Naive thymus-derived CD8-positive, alpha-beta T cell (primary cell): ENCODE data around the gene DHX35. TPM values are rescaled to one million over a fixed set of nuclear protein-coding genes. Genes with fewer than 3 reads are reported as not detected.

Experiments
- ATAC-seq, 2 donors: fragments of 150-1000 bp; cut with Tn5 transposase in 1 of 2; sonication (Bioruptor Pico), chemical (Tn5 transposase) in 1 of 2; 1 replicate in 1 of 2; 2 replicates in 1 of 2; pipeline ENCODE4 v1.10.0; 2021; ENCODE audit warnings: mild to moderate bottlenecking in 2 of 2, moderate library complexity in 2 of 2
- POLR2A ChIA-PET: fragments of 350-600 bp; sonication (Branson Sonifier 250); formaldehyde crosslinking; loops from one replicate; lab custom pipeline; 2021; ENCODE audit warnings: antibody characterized with exemption; lab: Charles Lee
- DNase-seq, 10 donors: peaks; one replicate each; pipeline versions ENCODE4 v3.0.0 to v3.0.0-alpha.2; 2020 to 2022
- H3K27ac Mint-ChIP-seq, 10 donors: one replicate each; pipeline ENCODE4 v1.8.0; 2020 to 2022; ENCODE audit warnings: mild to moderate bottlenecking in 10 of 10, mixed read lengths in 10 of 10, moderate library complexity in 4 of 10, inconsistent platforms in 1 of 10
- H3K27me3 Mint-ChIP-seq, 5 donors: one replicate each; pipeline ENCODE4 v1.8.0; 2021 to 2022; ENCODE audit warnings: mixed read lengths in 5 of 5
- H3K36me3 Mint-ChIP-seq, 3 donors: one replicate each; pipeline ENCODE4 v1.8.0; 2020 to 2022; ENCODE audit warnings: mixed read lengths in 3 of 3, mild to moderate bottlenecking in 2 of 3, inconsistent platforms in 1 of 3
- H3K4me1 Mint-ChIP-seq, 4 donors: one replicate each; pipeline ENCODE4 v1.8.0; 2021 to 2022; ENCODE audit warnings: mixed read lengths in 4 of 4
- H3K4me3 Mint-ChIP-seq, 10 donors: one replicate each; pipeline ENCODE4 v1.8.0; 2020 to 2022; ENCODE audit warnings: mild to moderate bottlenecking in 10 of 10, mixed read lengths in 10 of 10, moderate library complexity in 6 of 10, inconsistent platforms in 1 of 10
- H3K9me3 Mint-ChIP-seq, 9 donors: one replicate each; pipeline ENCODE4 v1.8.0; 2020 to 2022; ENCODE audit warnings: mixed read lengths in 9 of 9, mild to moderate bottlenecking in 3 of 9, inconsistent platforms in 1 of 9, moderate library complexity in 1 of 9
- polyA plus RNA-seq, 3 donors: library from polyadenylated mRNA; unstranded; fragments of 300-500 nt; fragmentation: Illumina TruSeq; gene quantifications; one replicate each; pipeline ENCODE4 v1.2.3, GENCODE V29; 2021
- total RNA-seq, 8 experiments: library from RNA in 2 of 8; stranded (reverse) in 2 of 8; gene quantifications; one replicate each; pipeline ENCODE4 v1.2.3 and lab custom pipeline; 2021 to 2026

The DHX35 gene
- total and polyA plus RNA-seq, 5 experiments from 2014 or later, result 5.4 to 12.5 (median 7.5) TPM

GRCh38 chr20:39057911-39058310, 95.8 kb downstream of the DHX35 start:
- peaks cover 3 to 54% (median 14%) of the 10 kb centered on the region in 5 donors for H3K27me3 Mint-ChIP-seq
- H3K27ac Mint-ChIP-seq, result no peak overlapping the region
- no peaks in the 10 kb centered on the region for H3K9me3 Mint-ChIP-seq
- DNase-seq (no peak), ATAC-seq (no peak)
- no peak overlapping the region for H3K4me3 Mint-ChIP-seq
- POLR2A ChIA-PET, result interaction anchor here (0.6 kb wide), 1 partner anchor 1025 kb away, joined by 3 read pairs; the partner anchor contains the start of genes RPRD1B and TTI1
- H3K36me3 Mint-ChIP-seq, result no peaks in the 10 kb centered on the region
- peaks cover 0 to 2% (median 0%) of the 10 kb centered on the region in 4 donors for H3K4me1 Mint-ChIP-seq

GRCh38 chr20:39059036-39059435, 96.9 kb downstream of the DHX35 start:
- H3K9me3 Mint-ChIP-seq, result no peaks in the 10 kb centered on the region
- POLR2A ChIA-PET, result no interaction called here
- H3K27me3 Mint-ChIP-seq, result peaks cover 3 to 43% (median 11%) of the 10 kb centered on the region in 5 donors
- no peak for DNase-seq
- H3K36me3 Mint-ChIP-seq, result no peaks in the 10 kb centered on the region
- no peak overlapping the region for H3K27ac Mint-ChIP-seq
- no peak overlapping the region for H3K4me3 Mint-ChIP-seq
- H3K4me1 Mint-ChIP-seq, result peaks cover 0 to 4% (median 0%) of the 10 kb centered on the region in 4 donors
- ATAC-seq, result no peak

- H3K27me3 Mint-ChIP-seq, result peaks cover 7 to 32% (median 17%) of the 10 kb centered on the region in 5 donors
- POLR2A ChIA-PET, result interaction anchor here (0.5 kb wide), 1 partner anchor 21 kb away, joined by 4 read pairs; no protein-coding TSS in a partner anchor
- H3K36me3 Mint-ChIP-seq, result no peaks in the 10 kb centered on the region
- no peak overlapping the region for H3K4me3 Mint-ChIP-seq
- no peak overlapping the region for H3K27ac Mint-ChIP-seq
- ATAC-seq (no peak), DNase-seq (no peak)
- peaks cover 0 to 9% (median 2%) of the 10 kb centered on the region in 9 donors for H3K9me3 Mint-ChIP-seq
- peaks cover 0 to 2% (median 0%) of the 10 kb centered on the region in 4 donors for H3K4me1 Mint-ChIP-seq
Measured at GRCh38 chr20:39066471-39067242, 104.5 kb downstream of the DHX35 start.

- POLR2A ChIA-PET, result interaction anchor here (0.6 kb wide), 1 partner anchor 140 kb away, joined by 7 read pairs; no protein-coding TSS in a partner anchor
- H3K27ac Mint-ChIP-seq, result no peak overlapping the region
- no peak for ATAC-seq
- H3K36me3 Mint-ChIP-seq, result no peaks in the 10 kb centered on the region
- H3K4me1 Mint-ChIP-seq, result peaks cover 0 to 2% (median 0%) of the 10 kb centered on the region in 4 donors
- peaks cover 0 to 9% (median 2%) of the 10 kb centered on the region in 9 donors for H3K9me3 Mint-ChIP-seq
- DNase-seq, result no peak
- H3K27me3 Mint-ChIP-seq, result peaks cover 8 to 38% (median 17%) of the 10 kb centered on the region in 5 donors
- no peak overlapping the region for H3K4me3 Mint-ChIP-seq
Measured at GRCh38 chr20:39067526-39068216, 105.5 kb downstream of the DHX35 start.

- DNase-seq (no peak), ATAC-seq (no peak)
- Mint-ChIP-seq H3K36me3 (no peaks in the 10 kb centered on the region), H3K4me3 (no peak overlapping the region), H3K4me1 (no peaks in the 10 kb centered on the region), H3K27ac (no peak overlapping the region), H3K27me3 (peaks cover 14 to 61% (median 17%) of the 10 kb centered on the region in 5 donors), H3K9me3 (peaks cover 0 to 9% (median 2%) of the 10 kb centered on the region in 9 donors)
- POLR2A ChIA-PET, result no interaction called here
Measured at GRCh38 chr20:39069976-39070375, 107.8 kb downstream of the DHX35 start.

- no peak for ATAC-seq
- peaks cover 14 to 61% (median 18%) of the 10 kb centered on the region in 5 donors for H3K27me3 Mint-ChIP-seq
- no peak overlapping the region for H3K27ac Mint-ChIP-seq
- POLR2A ChIA-PET, result no interaction called here
- H3K4me1 Mint-ChIP-seq, result no peaks in the 10 kb centered on the region
- no peaks in the 10 kb centered on the region for H3K36me3 Mint-ChIP-seq
- peaks cover 0 to 9% (median 2%) of the 10 kb centered on the region in 9 donors for H3K9me3 Mint-ChIP-seq
- DNase-seq, result no peak
- no peak overlapping the region for H3K4me3 Mint-ChIP-seq
Measured at GRCh38 chr20:39070484-39071231, 108.5 kb downstream of the DHX35 start.

- Mint-ChIP-seq H3K27me3 (peaks cover 16 to 62% (median 20%) of the 10 kb centered on the region in 5 donors), H3K4me1 (no peaks in the 10 kb centered on the region)
- no peak for ATAC-seq
Measured at GRCh38 chr20:39072132-39072531, 110.0 kb downstream of the DHX35 start.

GRCh38 chr20:39072653-39073052, 110.5 kb downstream of the DHX35 start:
- POLR2A ChIA-PET, result no interaction called here
- Mint-ChIP-seq H3K27ac (no peak overlapping the region), H3K4me1 (no peaks in the 10 kb centered on the region), H3K27me3 (peaks cover 16 to 67% (median 21%) of the 10 kb centered on the region in 5 donors), H3K4me3 (no peak overlapping the region), H3K36me3 (no peaks in the 10 kb centered on the region), H3K9me3 (peaks cover 0 to 9% (median 2%) of the 10 kb centered on the region in 9 donors)
- no peak for DNase-seq
- no peak for ATAC-seq

More at GRCh38 chr20:39072132-39072531, 110.0 kb downstream of the DHX35 start:
- H3K9me3 Mint-ChIP-seq, result peaks cover 0 to 9% (median 2%) of the 10 kb centered on the region in 9 donors
- no peaks in the 10 kb centered on the region for H3K36me3 Mint-ChIP-seq
- DNase-seq, result no peak
- no peak overlapping the region for H3K4me3 Mint-ChIP-seq
- POLR2A ChIA-PET, result no interaction called here
- H3K27ac Mint-ChIP-seq, result no peak overlapping the region

GRCh38 chr20:39075731-39076130, 113.6 kb downstream of the DHX35 start:
- peaks cover 12 to 57% (median 17%) of the 10 kb centered on the region in 5 donors for H3K27me3 Mint-ChIP-seq
- ATAC-seq, result no peak
- no peaks in the 10 kb centered on the region for H3K36me3 Mint-ChIP-seq

GRCh38 chr20:39076958-39077357, 114.8 kb downstream of the DHX35 start:
- no peaks in the 10 kb centered on the region for H3K4me1 Mint-ChIP-seq
- ATAC-seq (no peak), DNase-seq (no peak)
- no peak overlapping the region for H3K4me3 Mint-ChIP-seq
- H3K27me3 Mint-ChIP-seq, result peaks cover 9 to 49% (median 20%) of the 10 kb centered on the region in 5 donors
- no peaks in the 10 kb centered on the region for H3K9me3 Mint-ChIP-seq
- no peaks in the 10 kb centered on the region for H3K36me3 Mint-ChIP-seq
- POLR2A ChIA-PET, result no interaction called here
- H3K27ac Mint-ChIP-seq, result no peak overlapping the region

More at GRCh38 chr20:39075731-39076130, 113.6 kb downstream of the DHX35 start:
- no peak for DNase-seq
- Mint-ChIP-seq H3K27ac (no peak overlapping the region), H3K9me3 (no peaks in the 10 kb centered on the region), H3K4me1 (no peaks in the 10 kb centered on the region), H3K4me3 (no peak overlapping the region)
- POLR2A ChIA-PET, result no interaction called here

GRCh38 chr20:39080326-39080725, 118.2 kb downstream of the DHX35 start:
- Mint-ChIP-seq H3K4me3 (no peak overlapping the region), H3K27me3 (peaks cover 16 to 53% (median 20%) of the 10 kb centered on the region in 5 donors), H3K36me3 (no peaks in the 10 kb centered on the region), H3K27ac (no peak overlapping the region), H3K4me1 (no peaks in the 10 kb centered on the region), H3K9me3 (peaks cover 0 to 2% (median 0%) of the 10 kb centered on the region in 9 donors)
- no peak for DNase-seq
- POLR2A ChIA-PET, result no interaction called here
- ATAC-seq, result no peak

GRCh38 chr20:39081255-39081654, 119.1 kb downstream of the DHX35 start:
- ATAC-seq, result peak; percentile 54 to 79
- POLR2A ChIA-PET, result no interaction called here
- Mint-ChIP-seq H3K4me3 (no peak overlapping the region), H3K27ac (no peak overlapping the region), H3K36me3 (peaks cover 0 to 2% (median 0%) of the 10 kb centered on the region in 3 donors), H3K27me3 (peaks cover 14 to 60% (median 20%) of the 10 kb centered on the region in 5 donors), H3K9me3 (peaks cover 0 to 2% (median 0%) of the 10 kb centered on the region in 9 donors), H3K4me1 (no peaks in the 10 kb centered on the region)
- DNase-seq, result peak; percentile 53 to 88 (median 72)
